Psoas muscle (tissue), 8 donors: ENCODE measurements around the gene TMEM231. TPM values are rescaled to one million over a fixed set of nuclear protein-coding genes. Genes with fewer than 3 reads are reported as not detected.
A peak's percentile ranks its signal among the peaks of the same experiment; 100 is the strongest.
"Not testable (repeated sequence)": the region's sequence is repeated elsewhere in the genome, so short reads cannot be mapped to it uniquely, and the experiment has no call there.

ENCODE experiments used
- ATAC-seq, 4 donors: fragments of 200-7000 bp; cut with Tn5 transposase; one replicate each; pipeline ENCODE4 v1.9.1; 2020; ENCODE audit warnings: moderate library complexity in 3 of 4, mild to moderate bottlenecking in 2 of 4
- DNase-seq, 2 donors: peaks; one replicate each; pipeline ENCODE4 v3.0.0-alpha.2; 2020
- H3K27ac ChIP-seq: fragments of 200-600 bp; one replicate; pipeline ENCODE4 v1.8.0; 2022
- H3K27me3 ChIP-seq, 3 donors: fragments of 200-600 bp in 1 of 3; one replicate each; pipeline versions ENCODE4 v1.6.1 to v1.8.0; 2013 to 2022; ENCODE audit warnings: low read length in 2 of 3, mild to moderate bottlenecking in 2 of 3, moderate library complexity in 1 of 3; ENCODE audit not compliant: insufficient read depth in 3 of 3
- H3K36me3 ChIP-seq, 2 donors: fragments of 200-600 bp in 1 of 2; one replicate each; pipeline versions ENCODE4 v1.6.1 to v1.8.0; 2013 to 2022; ENCODE audit warnings: low read depth in 1 of 2, mild to moderate bottlenecking in 1 of 2, moderate library complexity in 1 of 2; ENCODE audit not compliant: insufficient read depth in 1 of 2
- H3K4me1 ChIP-seq: fragments of 200-600 bp; one replicate; pipeline ENCODE4 v1.8.0; 2022
- H3K4me3 ChIP-seq: fragments of 200-600 bp; one replicate; pipeline ENCODE4 v1.8.0; 2022; ENCODE audit warnings: mild to moderate bottlenecking
- H3K9me3 ChIP-seq: fragments of 200-600 bp; one replicate; pipeline ENCODE4 v1.8.0; 2022
- WGBS, 3 donors: extraction: QIAGEN DNeasy Blood & Tissue Kit; methylation state at CpG; one replicate each; pipeline versions ENCODE4 v1.1.6 to v1.1.7; 2013; 5-methylcytosine and 5-hydroxymethylcytosine counted together
- intact Hi-C, 2 donors: fragments of 100-400 bp; cut with DNase I; formaldehyde crosslinking; loops; one replicate each; pipeline versions ENCODE4 v1.11.0 to v1.14.2; 2022
- polyA plus RNA-seq, 3 donors: library from polyadenylated mRNA; stranded (reverse); fragments of 200-250 nt; gene quantifications; one replicate each; pipeline ENCODE4 v1.2.3, GENCODE V29; 2013
- total RNA-seq, 4 donors: library from RNA; stranded (reverse); fragmentation: NEBNext Ultra II Directional in 2 of 4; extraction: Animal tissue kit (Norgen Biotek cat#: 25700) in 2 of 4; gene quantifications; one replicate each; pipeline versions ENCODE4 v1.2.1 to v1.2.4, GENCODE V29; 2021 to 2023
- TF ChIP-seq, protein P1 (sequence below): fragments of 200-600 bp; IDR thresholded peaks from one replicate; pipeline ENCODE4 v1.8.0; 2022; ENCODE audit warnings: antibody characterized with exemption
- donor health status: healthy with polysubstance abuse.
- donor health status: DM: no; HTN: no; CAD: no; lungs with moderate emphysema.
- donor health status: Bipolar disorder and iron deficiency.
- donor health status: healthy.
- donor health status: DM: yes; HTN: yes; CAD: no.
- donor health status: DM: no; HTN: no; CAD: no.
- donor health status: DM: no; HTN: no; CAD: no.
- donor health status: DM: yes; HTN: yes; CAD: no.

The TMEM231 gene
- total and polyA plus RNA-seq, 7 donors: 1.8 to 4.2 (median 2.4) TPM

DNA sequence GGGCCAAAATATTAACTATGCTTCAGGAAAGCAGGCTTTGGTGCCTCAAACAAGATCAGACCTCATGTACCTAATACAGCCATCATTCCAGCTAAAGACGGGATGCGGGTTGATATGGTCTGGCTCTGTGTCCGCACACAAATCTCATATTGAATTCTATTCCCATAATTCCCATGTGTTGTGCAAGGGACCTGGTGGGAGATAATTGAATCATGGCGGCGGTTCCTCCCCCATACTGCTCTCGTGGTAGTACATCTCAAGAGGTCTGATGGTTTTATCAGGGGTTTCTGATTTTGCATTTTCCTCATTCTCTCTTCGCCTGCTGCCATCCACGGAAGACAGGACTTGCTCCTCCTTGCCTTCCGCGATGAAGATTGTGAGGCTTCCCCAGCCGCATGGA lies 41.8 kb downstream of the TMEM231 start:
- Histone ChIP-seq H3K4me1 (no peaks in the 10 kb centered on the region), H3K27me3 (no peaks in the 10 kb centered on the region), H3K9me3 (no peaks in the 10 kb centered on the region), H3K4me3 (no peak overlapping the region), H3K36me3 (no peaks in the 10 kb centered on the region), H3K27ac (no peak overlapping the region)
- DNase-seq: no peak
- TF ChIP-seq, protein P1, sequence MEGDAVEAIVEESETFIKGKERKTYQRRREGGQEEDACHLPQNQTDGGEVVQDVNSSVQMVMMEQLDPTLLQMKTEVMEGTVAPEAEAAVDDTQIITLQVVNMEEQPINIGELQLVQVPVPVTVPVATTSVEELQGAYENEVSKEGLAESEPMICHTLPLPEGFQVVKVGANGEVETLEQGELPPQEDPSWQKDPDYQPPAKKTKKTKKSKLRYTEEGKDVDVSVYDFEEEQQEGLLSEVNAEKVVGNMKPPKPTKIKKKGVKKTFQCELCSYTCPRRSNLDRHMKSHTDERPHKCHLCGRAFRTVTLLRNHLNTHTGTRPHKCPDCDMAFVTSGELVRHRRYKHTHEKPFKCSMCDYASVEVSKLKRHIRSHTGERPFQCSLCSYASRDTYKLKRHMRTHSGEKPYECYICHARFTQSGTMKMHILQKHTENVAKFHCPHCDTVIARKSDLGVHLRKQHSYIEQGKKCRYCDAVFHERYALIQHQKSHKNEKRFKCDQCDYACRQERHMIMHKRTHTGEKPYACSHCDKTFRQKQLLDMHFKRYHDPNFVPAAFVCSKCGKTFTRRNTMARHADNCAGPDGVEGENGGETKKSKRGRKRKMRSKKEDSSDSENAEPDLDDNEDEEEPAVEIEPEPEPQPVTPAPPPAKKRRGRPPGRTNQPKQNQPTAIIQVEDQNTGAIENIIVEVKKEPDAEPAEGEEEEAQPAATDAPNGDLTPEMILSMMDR: no peak
- WGBS, 3 donors: 94 to 96% (median 96%) methylated on average over 11 of the region's 11 CpGs
- intact Hi-C loops: no loop called here
- no peak for ATAC-seq

GRCh38 chr16:75506574-75506973 lies 49.5 kb downstream of the TMEM231 start:
- peak; percentile 48 to 63 for DNase-seq
- intact Hi-C loops: no loop called here

GRCh38 chr16:75506107-75506506 lies 49.9 kb downstream of the TMEM231 start:
- TF ChIP-seq, protein P1: no peak
- WGBS, 3 donors: 62 to 72% (median 66%) methylated on average over 3 of the region's 3 CpGs
- ATAC-seq: no peak
- H3K4me1 ChIP-seq: no peaks in the 10 kb centered on the region
- H3K4me3 ChIP-seq: no peak overlapping the region
- no peaks in the 10 kb centered on the region for H3K36me3 ChIP-seq
- H3K27ac ChIP-seq: peak overlapping the region; percentile 12
- intact Hi-C loops: no loop called here
- no peak for DNase-seq
- H3K9me3 ChIP-seq: no peaks in the 10 kb centered on the region
- no peaks in the 10 kb centered on the region for H3K27me3 ChIP-seq

More at GRCh38 chr16:75506574-75506973, 49.5 kb downstream of the TMEM231 start:
- Histone ChIP-seq H3K4me1 (no peaks in the 10 kb centered on the region), H3K4me3 (no peak overlapping the region), H3K9me3 (no peaks in the 10 kb centered on the region), H3K27me3 (no peaks in the 10 kb centered on the region), H3K27ac (peak overlapping the region; percentile 12), H3K36me3 (no peaks in the 10 kb centered on the region)
- TF ChIP-seq, protein P1: no peak
- WGBS, 3 donors: 6 to 14% (median 10%) methylated on average over 7 of the region's 7 CpGs
- peak; percentile 78 to 89 (median 88) for ATAC-seq

- ATAC-seq (no peak), DNase-seq (no peak)
- Histone ChIP-seq H3K36me3 (no peaks in the 10 kb centered on the region), H3K4me1 (no peaks in the 10 kb centered on the region), H3K27me3 (no peaks in the 10 kb centered on the region), H3K4me3 (no peak overlapping the region), H3K9me3 (no peaks in the 10 kb centered on the region), H3K27ac (no peak overlapping the region)
- WGBS, 3 donors: 86 to 100% (median 100%) methylated on average over 1 of the region's 1 CpG
- intact Hi-C loops: no loop called here
- TF ChIP-seq, protein P1: no peak
Measured at GRCh38 chr16:75503801-75504200, 52.3 kb downstream of the TMEM231 start.

DNA sequence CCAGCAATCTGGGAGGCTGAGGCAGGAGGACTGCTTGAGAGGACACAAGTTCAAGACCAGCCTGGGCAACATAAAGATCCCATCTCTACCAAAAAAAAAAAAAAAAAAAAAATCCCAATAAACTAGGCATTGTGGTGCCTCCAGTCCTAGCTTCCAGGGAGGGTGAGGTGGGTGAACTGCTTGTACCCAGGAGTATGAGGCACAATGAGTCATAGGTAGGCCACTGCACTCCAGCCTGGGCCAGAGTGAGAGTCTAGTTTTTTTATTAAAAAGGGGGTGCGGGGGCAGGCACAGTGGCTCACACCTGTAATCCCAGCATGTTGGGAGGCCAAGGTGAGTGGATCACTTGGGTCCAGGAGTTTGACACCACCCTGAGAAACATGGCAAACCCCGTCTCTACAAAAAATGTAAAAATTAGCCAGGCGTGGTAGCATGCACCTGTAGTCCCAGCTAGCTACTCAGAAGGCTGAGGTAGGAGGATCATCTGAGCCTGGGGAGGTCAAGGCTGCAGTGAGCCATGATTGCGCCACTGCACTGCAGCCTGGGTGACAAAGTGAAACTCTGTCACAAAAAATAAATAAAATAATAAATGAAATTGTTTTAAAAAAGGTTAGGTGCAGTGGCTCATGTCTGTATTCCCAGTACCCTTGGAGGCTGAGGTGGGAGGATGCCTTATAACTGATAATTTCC lies 53.0 kb downstream of the TMEM231 start:
- ATAC-seq (no peak), DNase-seq (no peak)
- TF ChIP-seq, protein P1: no peak
- no peaks in the 10 kb centered on the region for H3K36me3 ChIP-seq
- H3K27me3 ChIP-seq: no peaks in the 10 kb centered on the region
- intact Hi-C loops: no loop called here
- H3K4me3 ChIP-seq: no peak overlapping the region
- H3K9me3 ChIP-seq: no peaks in the 10 kb centered on the region
- H3K4me1 ChIP-seq: no peaks in the 10 kb centered on the region
- H3K27ac ChIP-seq: no peak overlapping the region
- WGBS, 3 donors: 85 to 96% (median 94%) methylated on average over 4 of the region's 4 CpGs

GRCh38 chr16:75501820-75502219 lies 54.2 kb downstream of the TMEM231 start:
- H3K4me1 ChIP-seq, DNase-seq, H3K27ac ChIP-seq: not testable (repeated sequence)

More at GRCh38 chr16:75501820-75502219, 54.2 kb downstream of the TMEM231 start:
- H3K27me3 ChIP-seq, H3K9me3 ChIP-seq, H3K36me3 ChIP-seq, intact Hi-C loops, H3K4me3 ChIP-seq: not testable (repeated sequence)
- 26 to 35% (median 33%) methylated on average over 6 of the region's 6 CpGs for WGBS, 3 donors
- peak in 1 of 4 donors; percentile 54 for ATAC-seq
